HL-60 (cell line): ENCODE measurements around the gene LALBA.

Experiments used
- CTCF ChIP-seq: IDR thresholded peaks from one replicate; pipeline ENCODE4 v1.5.1; 2011; ENCODE audit warnings: low read length, control low read depth, inconsistent platforms; ENCODE audit not compliant: insufficient read depth
- GABPA ChIP-seq: IDR thresholded peaks from 2 replicates; pipeline ENCODE4 v1.6.1; 2012; ENCODE audit warnings: low read depth
- POLR2AphosphoS5 ChIP-seq: IDR thresholded peaks from 2 replicates; pipeline ENCODE4 v1.6.1; 2012; ENCODE audit warnings: low read depth
- REST ChIP-seq: IDR thresholded peaks from 2 replicates; pipeline ENCODE4 v1.6.1; 2012; ENCODE audit warnings: low read depth; ENCODE audit not compliant: insufficient replicate concordance
- SPI1 ChIP-seq: IDR thresholded peaks from 2 replicates; pipeline ENCODE4 v1.6.1; 2012; ENCODE audit warnings: low read depth, mild to moderate bottlenecking, borderline replicate concordance

GRCh38 chr12:48557919-48558318 lies 11.9 kb downstream of the LALBA start:
- TF ChIP-seq CTCF (no peak), POLR2AphosphoS5 (no peak), REST (no peak), GABPA (no peak), SPI1 (no peak)
